GM12878 (cell line): ENCODE measurements around the gene DHRS7C. TPM values are rescaled to one million over a fixed set of nuclear protein-coding genes. Genes with fewer than 3 reads are reported as not detected.

Source experiments
- HDAC2 ChIP-seq: fragments of 200-600 bp; sonication (generic); IDR thresholded peaks from 2 replicates; pipeline ENCODE4 v1.6.1; 2017
- polyA plus RNA-seq, 11 experiments: library from polyadenylated mRNA; depleted of rRNA in 4 of 11; unstranded in 6 of 11; stranded (reverse) in 5 of 11; fragments of >200 nt; fragmentation: Nextera tagmentation in 4 of 11; fragmentation: Illumina TruSeq in 1 of 11; extraction: Ambion mirVana in 4 of 11; extraction: Trizol in 1 of 11; gene quantifications; 1 replicate in 1 of 11; 2 replicates in 10 of 11; pipeline versions ENCODE4 v1.2.1 to v1.2.3, GENCODE V29; 2011 to 2016; ENCODE audit warnings: inconsistent platforms in 2 of 11, missing spikeins in 2 of 11, low read depth in 1 of 11
- total RNA-seq, 4 experiments: library from RNA; depleted of rRNA in 3 of 4; stranded (reverse); fragments of >200 nt in 3 of 4; fragmentation: Illumina TruSeq in 1 of 4; extraction: Trizol in 1 of 4; gene quantifications; 2 replicates each; pipeline versions ENCODE4 v1.2.1 to v1.2.3, GENCODE V29; 2013 to 2021
- TF ChIP-seq, protein P1 (sequence below): fragments of 450-650 bp; IDR thresholded peaks from 2 replicates; pipeline ENCODE4 v1.6.1; 2017; ENCODE audit warnings: mild to moderate bottlenecking, moderate library complexity
- TF ChIP-seq, protein P2 (sequence below): IDR thresholded peaks from 2 replicates; pipeline ENCODE4 v1.6.1; 2012; ENCODE audit warnings: low read depth, low read length, improper control_type of control experiment

DHRS7C gene
- total and polyA plus RNA-seq, 10 of the 15 experiments (the other 5 are each of a cell fraction or from before 2014, with no cell fraction given) = not detected

DNA sequence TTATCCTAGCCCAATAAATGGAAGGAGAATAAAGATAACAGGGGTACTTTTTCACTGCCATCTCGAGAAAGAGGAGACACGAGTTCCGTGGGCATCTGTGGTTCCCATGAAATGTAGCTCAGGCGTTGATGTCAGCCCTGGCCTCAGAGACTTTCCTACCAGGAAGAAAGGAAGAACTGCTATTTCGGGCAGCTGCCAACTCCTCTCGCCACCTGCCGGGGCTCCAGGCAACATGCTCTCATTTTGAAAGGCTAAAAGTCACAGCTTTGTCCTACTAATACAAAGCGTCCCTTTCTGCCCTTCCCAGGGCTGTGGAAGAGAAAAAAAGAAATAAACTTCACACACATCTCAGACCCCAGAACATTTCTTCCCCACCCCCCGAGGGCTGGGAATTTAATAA is 65.8 kb downstream of the DHRS7C start (continued):
- TF ChIP-seq, protein P1, sequence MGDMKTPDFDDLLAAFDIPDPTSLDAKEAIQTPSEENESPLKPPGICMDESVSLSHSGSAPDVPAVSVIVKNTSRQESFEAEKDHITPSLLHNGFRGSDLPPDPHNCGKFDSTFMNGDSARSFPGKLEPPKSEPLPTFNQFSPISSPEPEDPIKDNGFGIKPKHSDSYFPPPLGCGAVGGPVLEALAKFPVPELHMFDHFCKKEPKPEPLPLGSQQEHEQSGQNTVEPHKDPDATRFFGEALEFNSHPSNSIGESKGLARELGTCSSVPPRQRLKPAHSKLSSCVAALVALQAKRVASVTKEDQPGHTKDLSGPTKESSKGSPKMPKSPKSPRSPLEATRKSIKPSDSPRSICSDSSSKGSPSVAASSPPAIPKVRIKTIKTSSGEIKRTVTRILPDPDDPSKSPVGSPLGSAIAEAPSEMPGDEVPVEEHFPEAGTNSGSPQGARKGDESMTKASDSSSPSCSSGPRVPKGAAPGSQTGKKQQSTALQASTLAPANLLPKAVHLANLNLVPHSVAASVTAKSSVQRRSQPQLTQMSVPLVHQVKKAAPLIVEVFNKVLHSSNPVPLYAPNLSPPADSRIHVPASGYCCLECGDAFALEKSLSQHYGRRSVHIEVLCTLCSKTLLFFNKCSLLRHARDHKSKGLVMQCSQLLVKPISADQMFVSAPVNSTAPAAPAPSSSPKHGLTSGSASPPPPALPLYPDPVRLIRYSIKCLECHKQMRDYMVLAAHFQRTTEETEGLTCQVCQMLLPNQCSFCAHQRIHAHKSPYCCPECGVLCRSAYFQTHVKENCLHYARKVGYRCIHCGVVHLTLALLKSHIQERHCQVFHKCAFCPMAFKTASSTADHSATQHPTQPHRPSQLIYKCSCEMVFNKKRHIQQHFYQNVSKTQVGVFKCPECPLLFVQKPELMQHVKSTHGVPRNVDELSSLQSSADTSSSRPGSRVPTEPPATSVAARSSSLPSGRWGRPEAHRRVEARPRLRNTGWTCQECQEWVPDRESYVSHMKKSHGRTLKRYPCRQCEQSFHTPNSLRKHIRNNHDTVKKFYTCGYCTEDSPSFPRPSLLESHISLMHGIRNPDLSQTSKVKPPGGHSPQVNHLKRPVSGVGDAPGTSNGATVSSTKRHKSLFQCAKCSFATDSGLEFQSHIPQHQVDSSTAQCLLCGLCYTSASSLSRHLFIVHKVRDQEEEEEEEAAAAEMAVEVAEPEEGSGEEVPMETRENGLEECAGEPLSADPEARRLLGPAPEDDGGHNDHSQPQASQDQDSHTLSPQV = no peak
- TF ChIP-seq, protein P2, sequence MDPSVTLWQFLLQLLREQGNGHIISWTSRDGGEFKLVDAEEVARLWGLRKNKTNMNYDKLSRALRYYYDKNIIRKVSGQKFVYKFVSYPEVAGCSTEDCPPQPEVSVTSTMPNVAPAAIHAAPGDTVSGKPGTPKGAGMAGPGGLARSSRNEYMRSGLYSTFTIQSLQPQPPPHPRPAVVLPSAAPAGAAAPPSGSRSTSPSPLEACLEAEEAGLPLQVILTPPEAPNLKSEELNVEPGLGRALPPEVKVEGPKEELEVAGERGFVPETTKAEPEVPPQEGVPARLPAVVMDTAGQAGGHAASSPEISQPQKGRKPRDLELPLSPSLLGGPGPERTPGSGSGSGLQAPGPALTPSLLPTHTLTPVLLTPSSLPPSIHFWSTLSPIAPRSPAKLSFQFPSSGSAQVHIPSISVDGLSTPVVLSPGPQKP = no peak
- TF ChIP-seq HDAC2 = no peak
- TF ChIP-seq, all 136 proteins: peak for 0

Other genes with a start within 250 kb of the DHRS7C start
- 49.1 and 67.5 TPM in 2 replicates for gene STX8, start 215.8 kb downstream of the DHRS7C start, total RNA-seq (2014; rRNA removed)
- gene STX8, start 215.8 kb downstream of the DHRS7C start, total RNA-seq (2014; rRNA removed; fragmentation: Illumina TruSeq; extraction: Trizol) = 66.9 and 68.7 TPM in 2 replicates
- gene STX8, start 215.8 kb downstream of the DHRS7C start, total RNA-seq (2021) = 47.9 and 51.3 TPM in 2 replicates
- 110 and 123 TPM in 2 replicates for gene STX8, start 215.8 kb downstream of the DHRS7C start, polyA plus RNA-seq (2011; rRNA removed)
- gene STX8, start 215.8 kb downstream of the DHRS7C start, polyA plus RNA-seq (2014; fragmentation: Illumina TruSeq; extraction: Trizol) = 49.0 and 54.9 TPM in 2 replicates
- 100 to 1,000 TPM; 147 to 151 TPM for gene STX8, start 215.8 kb downstream of the DHRS7C start, polyA plus RNA-seq (2014; fragmentation: Nextera tagmentation; extraction: Ambion mirVana)
- gene STX8, start 215.8 kb downstream of the DHRS7C start, polyA plus RNA-seq (2014; rRNA removed) = 53.9 and 72.5 TPM in 2 replicates
- gene STX8, start 215.8 kb downstream of the DHRS7C start, polyA plus RNA-seq (2016; fragmentation: Nextera tagmentation; extraction: Ambion mirVana) = 10 to 100 TPM; 73.3 to 73.6 TPM
- gene CFAP52, start 214.9 kb downstream of the DHRS7C start, total RNA-seq (2014; rRNA removed) = not detected in 2 replicates
- not detected in 2 replicates for gene CFAP52, start 214.9 kb downstream of the DHRS7C start, total RNA-seq (2014; rRNA removed; fragmentation: Illumina TruSeq; extraction: Trizol)
- gene CFAP52, start 214.9 kb downstream of the DHRS7C start, total RNA-seq (2021) = not detected in 2 replicates
- 0.05 TPM in 1 of 2 replicates, not detected in the other for gene CFAP52, start 214.9 kb downstream of the DHRS7C start, polyA plus RNA-seq (2011; rRNA removed)
- not detected in 2 replicates for gene CFAP52, start 214.9 kb downstream of the DHRS7C start, polyA plus RNA-seq (2014; fragmentation: Illumina TruSeq; extraction: Trizol)
- gene CFAP52, start 214.9 kb downstream of the DHRS7C start, polyA plus RNA-seq (2014; fragmentation: Nextera tagmentation; extraction: Ambion mirVana) = under 1 TPM in 1 of 2 experiments, not detected in 1; 0.14 TPM
- gene CFAP52, start 214.9 kb downstream of the DHRS7C start, polyA plus RNA-seq (2014; rRNA removed) = not detected in 2 replicates
- gene CFAP52, start 214.9 kb downstream of the DHRS7C start, polyA plus RNA-seq (2016; fragmentation: Nextera tagmentation; extraction: Ambion mirVana) = not detected
- not detected in 2 replicates for gene USP43, start 146.1 kb downstream of the DHRS7C start, total RNA-seq (2014; rRNA removed)
- gene USP43, start 146.1 kb downstream of the DHRS7C start, total RNA-seq (2014; rRNA removed; fragmentation: Illumina TruSeq; extraction: Trizol) = not detected in 2 replicates
- not detected in 2 replicates for gene USP43, start 146.1 kb downstream of the DHRS7C start, total RNA-seq (2021)
- gene USP43, start 146.1 kb downstream of the DHRS7C start, polyA plus RNA-seq (2011; rRNA removed) = 0.68 and 0.94 TPM in 2 replicates
- not detected in 2 replicates for gene USP43, start 146.1 kb downstream of the DHRS7C start, polyA plus RNA-seq (2014; fragmentation: Illumina TruSeq; extraction: Trizol)
- gene USP43, start 146.1 kb downstream of the DHRS7C start, polyA plus RNA-seq (2014; fragmentation: Nextera tagmentation; extraction: Ambion mirVana) = not detected
- not detected in 2 replicates for gene USP43, start 146.1 kb downstream of the DHRS7C start, polyA plus RNA-seq (2014; rRNA removed)
- not detected for gene USP43, start 146.1 kb downstream of the DHRS7C start, polyA plus RNA-seq (2016; fragmentation: Nextera tagmentation; extraction: Ambion mirVana)
- gene GSG1L2, start 30.5 kb upstream of the DHRS7C start, total RNA-seq (2014; rRNA removed) = not detected in 2 replicates
- gene GSG1L2, start 30.5 kb upstream of the DHRS7C start, total RNA-seq (2014; rRNA removed; fragmentation: Illumina TruSeq; extraction: Trizol) = not detected in 2 replicates
- not detected in 2 replicates for gene GSG1L2, start 30.5 kb upstream of the DHRS7C start, total RNA-seq (2021)
- not detected in 2 replicates for gene GSG1L2, start 30.5 kb upstream of the DHRS7C start, polyA plus RNA-seq (2011; rRNA removed)
- not detected in 2 replicates for gene GSG1L2, start 30.5 kb upstream of the DHRS7C start, polyA plus RNA-seq (2014; fragmentation: Illumina TruSeq; extraction: Trizol)
- not detected for gene GSG1L2, start 30.5 kb upstream of the DHRS7C start, polyA plus RNA-seq (2014; fragmentation: Nextera tagmentation; extraction: Ambion mirVana)
- not detected in 2 replicates for gene GSG1L2, start 30.5 kb upstream of the DHRS7C start, polyA plus RNA-seq (2014; rRNA removed)
- gene GSG1L2, start 30.5 kb upstream of the DHRS7C start, polyA plus RNA-seq (2016; fragmentation: Nextera tagmentation; extraction: Ambion mirVana) = not detected
- gene GLP2R, start 34.3 kb upstream of the DHRS7C start, total RNA-seq (2014; rRNA removed) = not detected in 2 replicates
- not detected in 2 replicates for gene GLP2R, start 34.3 kb upstream of the DHRS7C start, total RNA-seq (2014; rRNA removed; fragmentation: Illumina TruSeq; extraction: Trizol)
- not detected in 2 replicates for gene GLP2R, start 34.3 kb upstream of the DHRS7C start, total RNA-seq (2021)
- 0.04 TPM in 1 of 2 replicates, not detected in the other for gene GLP2R, start 34.3 kb upstream of the DHRS7C start, polyA plus RNA-seq (2011; rRNA removed)
- not detected in 2 replicates for gene GLP2R, start 34.3 kb upstream of the DHRS7C start, polyA plus RNA-seq (2014; fragmentation: Illumina TruSeq; extraction: Trizol)
- not detected for gene GLP2R, start 34.3 kb upstream of the DHRS7C start, polyA plus RNA-seq (2014; fragmentation: Nextera tagmentation; extraction: Ambion mirVana)
- not detected in 2 replicates for gene GLP2R, start 34.3 kb upstream of the DHRS7C start, polyA plus RNA-seq (2014; rRNA removed)
- not detected for gene GLP2R, start 34.3 kb upstream of the DHRS7C start, polyA plus RNA-seq (2016; fragmentation: Nextera tagmentation; extraction: Ambion mirVana)
- gene RCVRN, start 113.7 kb upstream of the DHRS7C start, total RNA-seq (2014; rRNA removed) = 0.23 TPM in 1 of 2 replicates, not detected in the other
- gene RCVRN, start 113.7 kb upstream of the DHRS7C start, total RNA-seq (2014; rRNA removed; fragmentation: Illumina TruSeq; extraction: Trizol) = not detected in 2 replicates
- gene RCVRN, start 113.7 kb upstream of the DHRS7C start, total RNA-seq (2021) = 0.13 TPM in 1 of 2 replicates, not detected in the other
- gene RCVRN, start 113.7 kb upstream of the DHRS7C start, polyA plus RNA-seq (2011; rRNA removed) = 0.07 TPM in 1 of 2 replicates, not detected in the other
- 0.19 TPM in 1 of 2 replicates, not detected in the other for gene RCVRN, start 113.7 kb upstream of the DHRS7C start, polyA plus RNA-seq (2014; fragmentation: Illumina TruSeq; extraction: Trizol)
- under 1 TPM in 1 of 2 experiments, not detected in 1; 0.09 TPM for gene RCVRN, start 113.7 kb upstream of the DHRS7C start, polyA plus RNA-seq (2014; fragmentation: Nextera tagmentation; extraction: Ambion mirVana)
- gene RCVRN, start 113.7 kb upstream of the DHRS7C start, polyA plus RNA-seq (2014; rRNA removed) = 0.03 TPM in 1 of 2 replicates, not detected in the other
- not detected for gene RCVRN, start 113.7 kb upstream of the DHRS7C start, polyA plus RNA-seq (2016; fragmentation: Nextera tagmentation; extraction: Ambion mirVana)